HT-29 (cell line): ENCODE measurements around the gene PPT2. TPM values are rescaled to one million over a fixed set of nuclear protein-coding genes. Genes with fewer than 3 reads are reported as not detected.
"Not testable (repeated sequence)": the region's sequence is repeated elsewhere in the genome, so short reads cannot be mapped to it uniquely, and the experiment has no call there.

Experiments used
- DNase-seq: peaks from one replicate; pipeline ENCODE4 v3.0.0-alpha.2; 2015; ENCODE audit warnings: low spot score
- small RNA-seq: library from RNA; depleted of rRNA; stranded (forward); fragments of <200 nt; gene quantifications from one replicate; pipeline ENCODE3, GENCODE V24; 2014
- total RNA-seq: library from RNA; depleted of rRNA; stranded (reverse); fragments of >200 nt; shearing (Covaris generic); gene quantifications from 2 replicates; pipeline ENCODE4 v1.2.3, GENCODE V29; 2014; rRNA removed

PPT2 gene
- total RNA-seq, 1 experiment from 2014 or later, result 56.2 TPM

DNA sequence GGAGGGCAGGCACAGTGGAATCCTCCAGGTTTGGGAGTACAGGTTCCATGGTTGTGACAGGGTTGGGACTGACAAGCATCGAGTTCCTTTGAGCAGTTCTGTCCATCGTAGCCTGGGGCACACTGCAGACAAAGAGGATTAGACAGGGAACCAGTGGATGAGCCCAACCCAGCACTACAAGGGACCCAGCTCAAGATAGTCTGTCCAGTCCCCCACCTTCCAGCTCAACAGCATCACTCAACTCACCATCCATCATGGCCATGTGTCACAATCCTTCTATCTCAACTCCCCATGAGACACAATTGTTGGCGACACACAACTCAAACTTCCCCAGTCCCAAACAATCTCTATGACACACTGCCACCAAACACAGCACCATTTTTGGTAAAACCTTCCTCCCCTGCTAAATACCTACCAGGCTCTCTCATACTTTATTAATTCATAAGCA is 50.4 kb downstream of the PPT2 start:
- DNase-seq, result no peak

DNA sequence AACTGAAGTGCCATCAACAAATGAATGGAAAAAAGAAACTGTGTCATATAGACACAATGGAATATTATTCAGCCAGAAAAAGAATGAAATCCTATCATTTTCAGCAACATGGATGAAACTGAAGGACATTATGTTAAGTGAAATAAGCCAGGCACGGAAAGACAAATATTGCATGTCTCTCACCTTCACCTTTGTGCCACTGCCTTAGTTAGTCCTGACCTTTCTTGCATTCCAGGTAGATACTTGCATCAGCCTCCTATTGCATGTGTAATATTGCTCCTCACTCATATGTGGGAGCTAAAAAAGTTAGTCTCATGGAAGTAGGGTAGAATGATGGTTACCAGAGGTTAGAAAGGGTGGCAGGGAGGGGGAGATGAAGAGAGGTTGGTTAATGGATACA is 55.1 kb downstream of the PPT2 start:
- no peak for DNase-seq

DNA sequence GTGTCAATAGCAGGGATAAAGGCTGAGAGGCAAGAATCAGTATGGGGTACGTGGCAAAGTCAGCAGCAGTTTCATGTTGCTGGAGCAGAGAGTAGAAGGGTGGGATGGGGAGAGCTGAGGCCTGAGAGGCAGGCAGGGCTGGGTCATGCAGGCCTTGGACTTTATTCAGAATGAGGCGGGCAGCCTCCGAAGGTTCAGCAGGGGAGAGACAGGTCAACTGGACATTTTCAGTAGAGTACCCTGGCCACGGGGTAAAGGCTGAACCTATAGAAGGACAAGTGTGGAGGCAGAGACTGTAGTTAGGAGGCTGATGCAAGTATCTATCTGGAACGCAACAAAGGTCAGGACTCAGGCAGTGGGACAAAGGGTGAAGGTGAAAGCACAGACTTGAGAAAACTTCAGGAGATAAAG is 56.3 kb downstream of the PPT2 start:
- no peak for DNase-seq

DNA sequence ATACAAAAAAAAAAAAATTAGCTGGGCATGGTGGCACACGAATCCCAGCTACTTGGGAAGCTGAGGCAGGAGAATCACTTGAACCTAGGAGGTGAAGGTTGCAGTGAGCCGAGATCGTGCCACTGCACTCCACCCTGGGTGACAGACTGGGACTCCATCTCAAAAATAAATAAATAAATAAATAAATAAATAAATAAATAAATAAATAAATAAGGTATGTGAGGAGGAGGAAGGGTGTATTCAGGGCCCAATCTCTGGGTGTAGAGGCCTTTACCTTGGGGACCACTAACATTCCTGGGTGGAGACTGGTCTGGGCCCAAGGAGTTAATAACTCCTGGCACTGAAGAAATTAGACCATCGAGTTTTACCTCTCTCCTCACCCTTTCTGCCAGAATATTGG is 57.5 kb downstream of the PPT2 start:
- not testable (repeated sequence) for DNase-seq

DNA sequence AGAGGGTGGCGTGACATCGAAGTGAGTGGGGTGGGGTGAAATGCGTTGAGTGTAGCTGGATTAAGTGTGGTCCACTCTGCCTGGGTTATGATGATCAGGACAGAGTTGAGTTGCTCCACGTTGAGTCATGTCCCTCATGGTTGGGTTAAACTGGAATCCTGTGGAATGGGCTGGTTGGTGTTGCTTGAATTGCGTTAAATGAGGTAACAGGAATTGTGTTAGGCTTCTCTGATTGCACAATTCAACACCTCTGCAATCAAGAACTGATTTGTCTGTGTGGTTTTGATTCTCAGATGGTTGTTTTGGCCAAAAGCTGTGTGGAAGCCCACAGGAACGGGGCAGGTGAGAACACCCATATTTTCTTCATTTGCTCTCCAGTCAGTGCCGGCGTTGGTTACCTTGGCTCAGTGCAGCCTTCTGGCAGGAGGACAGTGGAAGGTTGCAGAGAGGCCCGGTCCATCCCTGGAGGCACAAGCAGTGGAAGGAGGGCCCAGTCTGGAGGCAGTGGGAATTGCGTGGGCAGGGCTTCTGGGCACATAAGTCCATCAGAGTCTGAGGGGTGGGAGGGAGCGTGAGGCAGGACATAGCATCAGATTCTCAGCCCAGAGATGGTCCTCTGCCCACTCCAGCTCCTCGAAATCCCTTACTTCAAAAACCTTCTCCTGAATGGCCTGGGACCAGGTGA is 58.3 kb downstream of the PPT2 start:
- DNase-seq, result no peak

Small RNA genes lying within 50 kb of the gene (small RNA-seq; reads per million reads assigned to genes)
- not detected for gene AL662884.1
- not detected for gene MIR6833

Other genes with a start within 250 kb of the PPT2 start
- gene C2, start 226.4 kb upstream of the PPT2 start, total RNA-seq, result 0.28 and 0.91 TPM in 2 replicates
- 2.0 and 2.6 TPM in 2 replicates for gene CFB, start 208.0 kb upstream of the PPT2 start, total RNA-seq
- 85.4 and 103 TPM in 2 replicates for gene NELFE, start 195.2 kb upstream of the PPT2 start, total RNA-seq
- gene SKIC2, start 195.0 kb upstream of the PPT2 start, total RNA-seq, result 62.5 and 66.2 TPM in 2 replicates
- gene DXO, start 182.0 kb upstream of the PPT2 start, total RNA-seq, result 54.8 and 61.6 TPM in 2 replicates
- 0.57 and 1.9 TPM in 2 replicates for gene C4A, start 172.1 kb upstream of the PPT2 start, total RNA-seq
- gene C4B, start 139.3 kb upstream of the PPT2 start, total RNA-seq, result 1.4 and 1.9 TPM in 2 replicates
- not detected in 2 replicates for gene CYP21A2, start 115.7 kb upstream of the PPT2 start, total RNA-seq
- gene TNXB, start 44.8 kb upstream of the PPT2 start, total RNA-seq, result 0.03 TPM in 1 of 2 replicates, not detected in the other
- 55.7 and 60.0 TPM in 2 replicates for gene ATF6B, start 25.9 kb upstream of the PPT2 start, total RNA-seq
- gene FKBPL, start 23.9 kb upstream of the PPT2 start, total RNA-seq, result 5.2 and 7.4 TPM in 2 replicates
- gene PRRT1, start 2.2 kb upstream of the PPT2 start, total RNA-seq, result not detected in 2 replicates
- gene EGFL8, start 10.5 kb downstream of the PPT2 start, total RNA-seq, result 4.5 and 6.6 TPM in 2 replicates
- gene AGPAT1, start 21.9 kb downstream of the PPT2 start, total RNA-seq, result 48.6 and 52.8 TPM in 2 replicates
- gene RNF5, start 24.3 kb downstream of the PPT2 start, total RNA-seq, result 45.4 and 50.5 TPM in 2 replicates
- gene AGER, start 30.1 kb downstream of the PPT2 start, total RNA-seq, result 3.0 and 4.9 TPM in 2 replicates
- gene PBX2, start 36.1 kb downstream of the PPT2 start, total RNA-seq, result 16.6 and 18.7 TPM in 2 replicates
- gene GPSM3, start 38.5 kb downstream of the PPT2 start, total RNA-seq, result 2.2 and 4.7 TPM in 2 replicates
- gene NOTCH4, start 69.9 kb downstream of the PPT2 start, total RNA-seq, result 2.2 and 2.4 TPM in 2 replicates
- not detected in 2 replicates for gene TSBP1, start 217.8 kb downstream of the PPT2 start, total RNA-seq